Liver (tissue), 9 donors: ENCODE measurements around the gene ITPRIPL2. TPM values are rescaled to one million over a fixed set of nuclear protein-coding genes. Genes with fewer than 3 reads are reported as not detected.

Experiments
- DNase-seq: peaks from one replicate; pipeline ENCODE4 v3.0.0-alpha.2; 2017; ENCODE audit warnings: low spot score
- H3K27ac ChIP-seq, 2 donors: one replicate each; pipeline ENCODE4 v1.7.0; 2013; ENCODE audit warnings: inconsistent platforms in 2 of 2, low read length in 2 of 2, control low read depth in 1 of 2, low read depth in 1 of 2, mild to moderate bottlenecking in 1 of 2
- H3K27me3 ChIP-seq, 4 donors: one replicate each; pipeline versions ENCODE4 v1.6.1 to v1.7.0; 2013; ENCODE audit warnings: low read length in 3 of 4, inconsistent platforms in 1 of 4, mild to moderate bottlenecking in 1 of 4, moderate library complexity in 1 of 4; ENCODE audit not compliant: control insufficient read depth in 4 of 4, insufficient read depth in 4 of 4
- H3K36me3 ChIP-seq, 4 donors: one replicate each; pipeline versions ENCODE4 v1.6.1 to v1.7.0; 2013; ENCODE audit warnings: low read length in 3 of 4, mild to moderate bottlenecking in 3 of 4, low read depth in 1 of 4, moderate library complexity in 1 of 4; ENCODE audit not compliant: control insufficient read depth in 4 of 4, insufficient read depth in 3 of 4
- H3K4me1 ChIP-seq, 4 donors: one replicate each; pipeline versions ENCODE4 v1.6.1 to v1.7.0; 2013; ENCODE audit warnings: low read length in 3 of 4, mild to moderate bottlenecking in 3 of 4, moderate library complexity in 1 of 4; ENCODE audit not compliant: control insufficient read depth in 4 of 4, insufficient read depth in 4 of 4
- H3K4me3 ChIP-seq, 3 donors: one replicate each; pipeline versions ENCODE4 v1.6.1 to v1.7.0; 2013; ENCODE audit warnings: low read length in 3 of 3, control low read depth in 1 of 3, low read depth in 1 of 3, mild to moderate bottlenecking in 1 of 3
- H3K9ac ChIP-seq, 2 donors: one replicate each; pipeline ENCODE4 v1.7.0; 2013; ENCODE audit warnings: low read length in 2 of 2, mild to moderate bottlenecking in 2 of 2, moderate library complexity in 2 of 2, control low read depth in 1 of 2, low read depth in 1 of 2
- H3K9me3 ChIP-seq, 4 donors: one replicate each; pipeline versions ENCODE4 v1.6.1 to v1.7.0; 2013; ENCODE audit warnings: low read length in 3 of 4; ENCODE audit not compliant: control insufficient read depth in 4 of 4
- ATF3 ChIP-seq: IDR thresholded peaks from 2 replicates; pipeline ENCODE4 v1.6.1; 2016; ENCODE audit warnings: antibody characterized with exemption
- CTCF ChIP-seq: fragments of 150-350 bp; IDR thresholded peaks from 2 replicates; pipeline ENCODE4 v1.5.1; 2017; ENCODE audit warnings: improper control_type of control experiment, low read depth, low read length; ENCODE audit not compliant: missing input control
- EGR1 ChIP-seq, 2 donors: IDR thresholded peaks; 2 replicates each; pipeline ENCODE4 v1.6.1; 2016 to 2018; ENCODE audit warnings: antibody characterized with exemption in 2 of 2, low read depth in 2 of 2
- FOXA1 ChIP-seq: IDR thresholded peaks from 2 replicates; pipeline ENCODE4 v1.6.1; 2016; ENCODE audit warnings: antibody characterized with exemption
- FOXA2 ChIP-seq: IDR thresholded peaks from 2 replicates; pipeline ENCODE4 v1.6.1; 2016; ENCODE audit warnings: antibody characterized with exemption
- GABPA ChIP-seq, 2 donors: IDR thresholded peaks in 1 of 2; conservative IDR thresholded peaks in 1 of 2; 2 replicates each; pipeline ENCODE4 v1.6.1; 2016; ENCODE audit warnings: antibody characterized with exemption in 2 of 2, mild to moderate bottlenecking in 1 of 2, moderate library complexity in 1 of 2
- HNF4A ChIP-seq, 2 donors: conservative IDR thresholded peaks; 2 replicates each; pipeline ENCODE4 v1.6.1; 2016; ENCODE audit warnings: antibody characterized with exemption in 2 of 2, mild to moderate bottlenecking in 2 of 2
- HNF4G ChIP-seq: IDR thresholded peaks from 2 replicates; pipeline ENCODE4 v1.6.1; 2016; ENCODE audit warnings: antibody characterized with exemption
- JUND ChIP-seq, 2 donors: IDR thresholded peaks; 2 replicates each; pipeline ENCODE4 v1.6.1; 2016; ENCODE audit warnings: antibody characterized with exemption in 2 of 2
- NR2F2 ChIP-seq: IDR thresholded peaks from 2 replicates; pipeline ENCODE4 v1.6.1; 2016; ENCODE audit warnings: antibody characterized with exemption
- RAD21 ChIP-seq, 2 donors: IDR thresholded peaks; 2 replicates each; pipeline ENCODE4 v1.6.1; 2016; ENCODE audit warnings: antibody characterized with exemption in 2 of 2, mild to moderate bottlenecking in 2 of 2
- RXRA ChIP-seq, 2 donors: IDR thresholded peaks; 2 replicates each; pipeline ENCODE4 v1.6.1; 2017 to 2018; ENCODE audit warnings: antibody characterized with exemption in 2 of 2, mild to moderate bottlenecking in 1 of 2
- SP1 ChIP-seq: IDR thresholded peaks from 2 replicates; pipeline ENCODE4 v1.6.1; 2018; ENCODE audit warnings: antibody characterized with exemption, mild to moderate bottlenecking
- TAF1 ChIP-seq: conservative IDR thresholded peaks from 2 replicates; pipeline ENCODE4 v1.6.1; 2016; ENCODE audit warnings: antibody characterized with exemption, mild to moderate bottlenecking
- YY1 ChIP-seq: IDR thresholded peaks from 2 replicates; pipeline ENCODE4 v1.6.1; 2016; ENCODE audit warnings: antibody characterized with exemption, mild to moderate bottlenecking
- ZBTB33 ChIP-seq: IDR thresholded peaks from 2 replicates; pipeline ENCODE4 v1.6.1; 2016; ENCODE audit warnings: antibody characterized with exemption
- WGBS: extraction: QIAGEN DNeasy Blood & Tissue Kit; methylation state at CpG from one replicate; pipeline ENCODE4 v1.1.7; 2013; 5-methylcytosine and 5-hydroxymethylcytosine counted together
- polyA plus RNA-seq, 2 donors: library from polyadenylated mRNA; stranded (reverse) in 1 of 2; unstranded in 1 of 2; fragments of 200-250 nt in 1 of 2; fragments of >200 nt in 1 of 2; fragmentation: Nextera tagmentation in 1 of 2; extraction: Ambion mirVana in 1 of 2; gene quantifications; one replicate each; pipeline versions ENCODE4 v1.2.1 to v1.2.3, GENCODE V29; 2013 to 2015
- total RNA-seq, 2 donors: library from RNA; depleted of rRNA; stranded (reverse); fragments of >200 nt; gene quantifications; one replicate each; pipeline ENCODE4 v1.2.3, GENCODE V29; 2014
- TF ChIP-seq, protein P1 (sequence below): IDR thresholded peaks from 2 replicates; pipeline ENCODE4 v1.6.1; 2016; ENCODE audit warnings: antibody characterized with exemption
- TF ChIP-seq, protein P2 (sequence below): IDR thresholded peaks from 2 replicates; pipeline ENCODE4 v1.6.1; 2016; ENCODE audit warnings: antibody characterized with exemption, mild to moderate bottlenecking
- donor health status: healthy.
- donor health status: healthy.
- donor health status: healthy.
- donor health status: healthy.
- donor health status: healthy.

The ITPRIPL2 gene
- total and polyA plus RNA-seq, 4 donors: 2.2 to 14.3 (median 5.5) TPM

GRCh38 chr16:19110537-19111360 is 3.0 kb upstream of the ITPRIPL2 start:
- no peak overlapping the region for H3K9ac ChIP-seq
- H3K9me3 ChIP-seq: no peaks in the 10 kb centered on the region
- H3K4me3 ChIP-seq: no peak overlapping the region
- peaks cover 0 to 1% (median 0%) of the 10 kb centered on the region in 4 donors for H3K36me3 ChIP-seq
- no peak for DNase-seq
- H3K4me1 ChIP-seq: peaks cover 17 to 46% (median 30%) of the 10 kb centered on the region in 4 donors
- 53% methylated on average over 4 of the region's 4 CpGs for WGBS
- TF ChIP-seq HNF4A (conservative IDR thresholded peaks at IDR 0.05) (peak; percentile 42 to 68), EGR1 (IDR thresholded peaks at IDR 0.05; ENCODE audit: low read depth in 2 of 2) (peak in 1 of 2 donors; percentile 43), FOXA1 (peak; percentile 17), TAF1 (no peak), JUND (IDR thresholded peaks at IDR 0.05) (peak in 1 of 2 donors; percentile 19), ATF3 (no peak), YY1 (peak; percentile 88), CTCF (no peak), RXRA (IDR thresholded peaks at IDR 0.05) (peak in 1 of 2 donors; percentile 82), RAD21 (IDR thresholded peaks at IDR 0.05) (peak in 1 of 2 donors; percentile 5), ZBTB33 (peak; percentile 49), GABPA (IDR thresholded peaks at IDR 0.05 in 1 of 2, conservative IDR thresholded peaks at IDR 0.05 in 1 of 2) (no peak), FOXA2 (peak; percentile 63), NR2F2 (no peak), SP1 (peak; percentile 50), HNF4G (no peak)
- TF ChIP-seq, protein P1, sequence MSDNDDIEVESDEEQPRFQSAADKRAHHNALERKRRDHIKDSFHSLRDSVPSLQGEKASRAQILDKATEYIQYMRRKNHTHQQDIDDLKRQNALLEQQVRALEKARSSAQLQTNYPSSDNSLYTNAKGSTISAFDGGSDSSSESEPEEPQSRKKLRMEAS: peak; percentile 89
- TF ChIP-seq, protein P2, sequence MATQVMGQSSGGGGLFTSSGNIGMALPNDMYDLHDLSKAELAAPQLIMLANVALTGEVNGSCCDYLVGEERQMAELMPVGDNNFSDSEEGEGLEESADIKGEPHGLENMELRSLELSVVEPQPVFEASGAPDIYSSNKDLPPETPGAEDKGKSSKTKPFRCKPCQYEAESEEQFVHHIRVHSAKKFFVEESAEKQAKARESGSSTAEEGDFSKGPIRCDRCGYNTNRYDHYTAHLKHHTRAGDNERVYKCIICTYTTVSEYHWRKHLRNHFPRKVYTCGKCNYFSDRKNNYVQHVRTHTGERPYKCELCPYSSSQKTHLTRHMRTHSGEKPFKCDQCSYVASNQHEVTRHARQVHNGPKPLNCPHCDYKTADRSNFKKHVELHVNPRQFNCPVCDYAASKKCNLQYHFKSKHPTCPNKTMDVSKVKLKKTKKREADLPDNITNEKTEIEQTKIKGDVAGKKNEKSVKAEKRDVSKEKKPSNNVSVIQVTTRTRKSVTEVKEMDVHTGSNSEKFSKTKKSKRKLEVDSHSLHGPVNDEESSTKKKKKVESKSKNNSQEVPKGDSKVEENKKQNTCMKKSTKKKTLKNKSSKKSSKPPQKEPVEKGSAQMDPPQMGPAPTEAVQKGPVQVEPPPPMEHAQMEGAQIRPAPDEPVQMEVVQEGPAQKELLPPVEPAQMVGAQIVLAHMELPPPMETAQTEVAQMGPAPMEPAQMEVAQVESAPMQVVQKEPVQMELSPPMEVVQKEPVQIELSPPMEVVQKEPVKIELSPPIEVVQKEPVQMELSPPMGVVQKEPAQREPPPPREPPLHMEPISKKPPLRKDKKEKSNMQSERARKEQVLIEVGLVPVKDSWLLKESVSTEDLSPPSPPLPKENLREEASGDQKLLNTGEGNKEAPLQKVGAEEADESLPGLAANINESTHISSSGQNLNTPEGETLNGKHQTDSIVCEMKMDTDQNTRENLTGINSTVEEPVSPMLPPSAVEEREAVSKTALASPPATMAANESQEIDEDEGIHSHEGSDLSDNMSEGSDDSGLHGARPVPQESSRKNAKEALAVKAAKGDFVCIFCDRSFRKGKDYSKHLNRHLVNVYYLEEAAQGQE: peak; percentile 49
- H3K27me3 ChIP-seq: no peaks in the 10 kb centered on the region
- peak overlapping the region; percentile 14 to 50 for H3K27ac ChIP-seq
